IPS-18a (cell line): Measurements from ENCODE around the gene ASB2.
A peak's percentile ranks its signal among the peaks of the same experiment; 100 is the strongest.

Experiments
- H3K27ac ChIP-seq: one replicate; pipeline ENCODE4 v1.5.1; 2013; ENCODE audit warnings: low read length
- H3K27me3 ChIP-seq: one replicate; pipeline ENCODE4 v1.6.1; 2013; ENCODE audit warnings: mild to moderate bottlenecking, low read length; ENCODE audit not compliant: control insufficient read depth, insufficient read depth
- H3K36me3 ChIP-seq: one replicate; pipeline ENCODE4 v1.6.1; 2013; ENCODE audit warnings: low read depth, low read length; ENCODE audit not compliant: control insufficient read depth
- H3K4me1 ChIP-seq: one replicate; pipeline ENCODE4 v1.6.1; 2013; ENCODE audit warnings: low read depth, low read length; ENCODE audit not compliant: control insufficient read depth
- H3K4me3 ChIP-seq: one replicate; pipeline ENCODE4 v1.5.1; 2013; ENCODE audit warnings: low read length
- H3K9ac ChIP-seq: one replicate; pipeline ENCODE4 v1.6.1; 2013; ENCODE audit warnings: mild to moderate bottlenecking, low read length, moderate library complexity
- H3K9me3 ChIP-seq: one replicate; pipeline ENCODE4 v1.6.1; 2013; ENCODE audit warnings: low read depth, low read length; ENCODE audit not compliant: control insufficient read depth

ASB2 gene

DNA sequence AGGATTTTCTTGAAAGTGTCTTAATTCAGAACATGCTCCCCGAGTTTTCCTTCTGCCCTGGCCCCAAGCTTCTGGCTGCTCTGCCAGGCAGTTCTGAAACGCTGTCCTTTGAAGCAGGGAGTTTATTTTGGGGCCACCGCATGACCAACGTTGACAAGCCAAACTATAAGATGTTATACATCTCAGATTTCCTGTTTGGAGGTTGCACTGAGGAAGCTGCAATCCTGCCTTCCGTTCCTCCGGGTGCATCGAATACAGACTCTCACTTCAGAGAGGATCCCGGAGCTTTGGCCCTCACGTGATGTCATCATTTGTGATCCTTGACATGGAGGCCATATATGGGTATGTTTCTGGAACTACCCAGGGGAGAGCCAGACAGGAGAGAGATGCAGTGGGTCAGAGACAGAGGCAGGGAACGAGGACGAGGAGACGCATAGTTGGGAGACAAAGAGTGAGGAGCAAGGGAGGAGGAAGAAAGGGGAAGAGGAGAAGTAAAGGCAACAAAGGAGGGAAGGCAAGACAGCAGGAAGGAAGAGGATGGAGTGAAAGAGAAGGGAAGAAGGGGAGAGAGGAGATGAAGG, at the start of gene ASB2:
Gene ASB2 (minus strand): TSS at position 94 of the 581 bp plus-strand sequence. CDS start 12,031 bp downstream, outside the sequence.
- Histone ChIP-seq H3K36me3 (no peaks in the 10 kb centered on the region), H3K9ac (no peak within 1 kb of the TSS), H3K27me3 (no peaks in the 10 kb centered on the region), H3K4me1 (no peaks in the 10 kb centered on the region), H3K27ac (no peak within 1 kb of the TSS), H3K4me3 (no peak within 1 kb of the TSS), H3K9me3 (no peaks in the 10 kb centered on the region)

- no peaks in the 10 kb centered on the region for H3K36me3 ChIP-seq
- H3K9ac ChIP-seq = no peak overlapping the region
- H3K4me3 ChIP-seq = peak overlapping the region; percentile 48
- H3K27me3 ChIP-seq = no peaks in the 10 kb centered on the region
- no peak overlapping the region for H3K27ac ChIP-seq
- H3K4me1 ChIP-seq = peaks cover 17% of the 10 kb centered on the region
- no peaks in the 10 kb centered on the region for H3K9me3 ChIP-seq
These were observed 49.4 kb upstream of the ASB2 start for GRCh38 chr14:94025720-94026119.

- no peaks in the 10 kb centered on the region for H3K27me3 ChIP-seq
- H3K4me3 ChIP-seq = no peak overlapping the region
- H3K36me3 ChIP-seq = no peaks in the 10 kb centered on the region
- peaks cover 17% of the 10 kb centered on the region for H3K4me1 ChIP-seq
- no peaks in the 10 kb centered on the region for H3K9me3 ChIP-seq
- no peak overlapping the region for H3K27ac ChIP-seq
- no peak overlapping the region for H3K9ac ChIP-seq
These were observed 48.2 kb upstream of the ASB2 start for GRCh38 chr14:94024549-94024948.

- no peak overlapping the region for H3K27ac ChIP-seq
- H3K36me3 ChIP-seq = no peaks in the 10 kb centered on the region
- H3K9me3 ChIP-seq = no peaks in the 10 kb centered on the region
- no peak overlapping the region for H3K9ac ChIP-seq
- H3K27me3 ChIP-seq = no peaks in the 10 kb centered on the region
- peaks cover 17% of the 10 kb centered on the region for H3K4me1 ChIP-seq
- H3K4me3 ChIP-seq = no peak overlapping the region
These were observed 46.4 kb upstream of the ASB2 start for GRCh38 chr14:94022532-94023411.

GRCh38 chr14:94021416-94022157, 45.2 kb upstream of the ASB2 start:
- Histone ChIP-seq H3K36me3 (no peaks in the 10 kb centered on the region), H3K27me3 (no peaks in the 10 kb centered on the region), H3K27ac (no peak overlapping the region), H3K9me3 (no peaks in the 10 kb centered on the region), H3K4me3 (no peak overlapping the region), H3K9ac (no peak overlapping the region), H3K4me1 (peaks cover 17% of the 10 kb centered on the region)

DNA sequence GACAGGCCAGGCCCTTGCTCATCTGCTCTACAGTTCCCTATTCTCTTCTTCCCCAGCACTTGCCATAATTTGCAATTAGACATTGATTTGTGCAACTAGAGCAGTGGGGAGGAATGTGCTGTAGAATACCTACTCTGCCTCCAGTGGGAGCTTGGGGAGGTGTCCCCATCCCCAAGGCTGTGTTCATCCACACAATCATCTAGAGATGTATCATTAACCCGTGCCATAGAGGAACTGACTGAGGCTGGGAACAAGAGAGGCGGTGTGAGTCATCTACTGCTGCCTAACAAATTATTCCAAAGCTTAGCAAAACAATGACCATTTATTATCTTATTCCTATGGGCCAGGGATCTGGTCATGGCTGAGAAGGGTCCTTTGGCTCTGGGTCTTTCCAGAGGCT, 44.6 kb upstream of the ASB2 start:
- Histone ChIP-seq H3K27ac (no peak overlapping the region), H3K9me3 (no peaks in the 10 kb centered on the region), H3K4me1 (peaks cover 17% of the 10 kb centered on the region), H3K27me3 (no peaks in the 10 kb centered on the region), H3K4me3 (no peak overlapping the region), H3K36me3 (no peaks in the 10 kb centered on the region), H3K9ac (no peak overlapping the region)

DNA sequence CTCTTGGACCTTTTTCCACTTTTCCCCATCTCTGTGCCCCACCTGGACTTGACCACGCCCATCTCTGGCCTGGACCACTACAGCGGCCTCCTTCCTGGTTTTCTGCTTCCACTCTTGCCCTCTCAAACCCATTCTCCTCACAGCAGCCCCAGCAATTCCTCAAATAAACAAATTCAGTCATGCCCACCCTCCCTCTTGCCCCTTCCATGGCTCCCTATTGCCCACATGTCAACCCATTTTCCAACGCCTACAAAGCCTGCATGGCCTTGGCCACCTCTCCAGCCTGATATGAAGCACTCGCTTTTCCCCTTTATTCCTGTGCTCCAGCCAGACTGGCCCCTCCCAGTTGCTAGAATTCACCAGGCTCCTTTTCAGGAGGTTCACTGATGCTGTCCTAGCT, 43.9 kb upstream of the ASB2 start:
- H3K9ac ChIP-seq = no peak overlapping the region
- no peak overlapping the region for H3K4me3 ChIP-seq
- no peaks in the 10 kb centered on the region for H3K9me3 ChIP-seq
- peaks cover 17% of the 10 kb centered on the region for H3K4me1 ChIP-seq
- H3K27ac ChIP-seq = no peak overlapping the region
- H3K27me3 ChIP-seq = no peaks in the 10 kb centered on the region
- H3K36me3 ChIP-seq = no peaks in the 10 kb centered on the region

GRCh38 chr14:94019329-94019728, 43.0 kb upstream of the ASB2 start:
- Histone ChIP-seq H3K27ac (no peak overlapping the region), H3K4me3 (no peak overlapping the region), H3K9ac (no peak overlapping the region), H3K9me3 (no peaks in the 10 kb centered on the region), H3K4me1 (peaks cover 17% of the 10 kb centered on the region), H3K36me3 (no peaks in the 10 kb centered on the region), H3K27me3 (no peaks in the 10 kb centered on the region)

DNA sequence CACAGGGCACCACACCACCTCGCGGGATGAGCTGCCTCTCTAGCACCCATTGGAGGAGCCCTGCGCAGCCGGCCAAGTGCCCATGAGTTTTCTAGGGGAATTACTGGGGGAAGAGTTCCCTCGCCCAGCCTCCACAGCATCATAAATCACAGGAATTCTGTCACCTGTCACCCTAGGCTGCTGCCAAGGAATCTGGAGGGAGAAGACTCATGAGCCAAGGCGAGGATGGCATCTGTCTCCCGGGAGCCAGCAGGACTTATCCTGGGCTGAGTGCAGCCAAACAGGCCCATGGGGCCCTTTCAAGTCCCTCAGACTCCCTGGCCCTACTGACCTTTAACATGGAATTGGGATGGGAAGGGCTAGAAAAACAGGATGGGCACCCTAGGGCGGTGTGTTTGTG, 41.9 kb upstream of the ASB2 start:
- no peaks in the 10 kb centered on the region for H3K27me3 ChIP-seq
- no peaks in the 10 kb centered on the region for H3K9me3 ChIP-seq
- no peak overlapping the region for H3K4me3 ChIP-seq
- no peak overlapping the region for H3K9ac ChIP-seq
- no peak overlapping the region for H3K27ac ChIP-seq
- H3K36me3 ChIP-seq = no peaks in the 10 kb centered on the region
- peaks cover 17% of the 10 kb centered on the region for H3K4me1 ChIP-seq

- no peaks in the 10 kb centered on the region for H3K9me3 ChIP-seq
- peaks cover under 1% of the 10 kb centered on the region for H3K4me1 ChIP-seq
- no peak overlapping the region for H3K9ac ChIP-seq
- no peak overlapping the region for H3K4me3 ChIP-seq
- no peaks in the 10 kb centered on the region for H3K36me3 ChIP-seq
- H3K27ac ChIP-seq = no peak overlapping the region
- no peaks in the 10 kb centered on the region for H3K27me3 ChIP-seq
These were observed 40.1 kb upstream of the ASB2 start for GRCh38 chr14:94016446-94016976.

DNA sequence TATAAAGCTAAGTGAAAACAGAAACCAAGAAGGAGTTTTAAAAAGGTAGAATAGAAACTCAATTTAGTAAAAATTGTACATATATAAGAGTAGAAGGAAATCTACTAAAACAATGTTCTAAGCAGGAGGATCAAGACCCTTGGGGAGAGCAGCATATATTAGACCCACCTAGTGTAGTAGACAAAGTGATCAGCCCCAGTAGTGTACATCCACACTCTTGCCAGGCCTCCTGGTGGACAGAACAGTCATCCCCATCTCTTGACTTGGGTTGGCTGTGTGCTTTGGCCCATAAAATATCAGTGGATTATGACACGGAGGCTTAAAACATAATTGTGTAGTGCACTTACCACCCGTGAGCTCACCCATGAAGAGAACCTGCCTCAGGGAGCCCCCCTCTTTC, 38.9 kb upstream of the ASB2 start:
- Histone ChIP-seq H3K9me3 (no peaks in the 10 kb centered on the region), H3K36me3 (no peaks in the 10 kb centered on the region), H3K4me1 (no peaks in the 10 kb centered on the region), H3K27me3 (no peaks in the 10 kb centered on the region), H3K4me3 (no peak overlapping the region), H3K9ac (no peak overlapping the region), H3K27ac (no peak overlapping the region)
